Stomach (tissue), 9 donors: ENCODE measurements around the gene TXNDC17. TPM values are rescaled to one million over a fixed set of nuclear protein-coding genes. Genes with fewer than 3 reads are reported as not detected.

Experiments used
- DNase-seq, 2 donors: peaks; one replicate each; pipeline versions ENCODE4 v3.0.0 to v3.0.0-alpha.2; 2013 to 2019
- H3K27ac ChIP-seq, 5 donors: fragments of 200-600 bp in 4 of 5; sonication (generic) in 4 of 5; one replicate each; pipeline ENCODE4 v1.5.1; 2013 to 2019; ENCODE audit warnings: mild to moderate bottlenecking in 1 of 5, moderate library complexity in 1 of 5
- H3K27me3 ChIP-seq, 3 donors: fragments of 200-600 bp; sonication (generic); one replicate each; pipeline ENCODE4 v1.5.1; 2017 to 2019; ENCODE audit warnings: mixed run types in 1 of 3
- H3K36me3 ChIP-seq, 4 donors: fragments of 200-600 bp; sonication (generic); 1 replicate in 3 of 4; 2 replicates in 1 of 4; pipeline ENCODE4 v1.5.1; 2016 to 2019
- H3K4me1 ChIP-seq, 4 donors: fragments of 200-600 bp; sonication (generic); one replicate each; pipeline ENCODE4 v1.5.1; 2016 to 2019
- H3K4me3 ChIP-seq, 4 donors: fragments of 200-600 bp; sonication (generic) in 3 of 4; one replicate each; pipeline ENCODE4 v1.5.1; 2016 to 2019; ENCODE audit warnings: mild to moderate bottlenecking in 1 of 4
- H3K9me3 ChIP-seq, 4 donors: fragments of 200-600 bp; sonication (generic); one replicate each; pipeline ENCODE4 v1.5.1; 2016 to 2019
- CTCF ChIP-seq, 7 experiments: fragments of 450-650 bp in 4 of 7; fragments of 200-600 bp in 3 of 7; sonication (generic) in 3 of 7; IDR thresholded peaks; one replicate each; pipeline ENCODE4 v1.5.1; 2016 to 2019; ENCODE audit warnings: antibody characterized with exemption in 7 of 7, control low read depth in 2 of 7, mild to moderate bottlenecking in 1 of 7
- EP300 ChIP-seq: sonication (generic); formaldehyde crosslinking; IDR thresholded peaks from one replicate; pipeline ENCODE4 v1.6.1; 2017; ENCODE audit warnings: antibody characterized with exemption
- POLR2A ChIP-seq, 4 donors: fragments of 450-650 bp; IDR thresholded peaks; one replicate each; pipeline ENCODE4 v1.6.1; 2016; ENCODE audit warnings: antibody characterized with exemption in 4 of 4, control low read depth in 2 of 4, mild to moderate bottlenecking in 1 of 4, moderate library complexity in 1 of 4
- POLR2AphosphoS5 ChIP-seq, 3 donors: sonication (generic); formaldehyde crosslinking; IDR thresholded peaks; one replicate each; pipeline ENCODE4 v1.6.1; 2016; ENCODE audit warnings: antibody characterized with exemption in 3 of 3
- WGBS, 5 donors: extraction: QIAGEN DNeasy Blood & Tissue Kit in 3 of 5; methylation state at CpG; one replicate each; pipeline versions ENCODE4 v1.1.5 to v1.1.7; 2013 to 2018; 5-methylcytosine and 5-hydroxymethylcytosine counted together
- intact Hi-C: fragments of 100-400 bp; cut with DNase I; formaldehyde crosslinking; loops from one replicate; pipeline ENCODE4 v1.15.1; 2023; ENCODE audit warnings: low total_unique reads
- polyA plus RNA-seq, 3 donors: library from polyadenylated mRNA; stranded (reverse); fragments of 200-250 nt; gene quantifications; one replicate each; pipeline ENCODE4 v1.2.3, GENCODE V29; 2013
- total RNA-seq, 5 donors: library from RNA; depleted of rRNA; stranded (reverse); fragments of >200 nt; gene quantifications; one replicate each; pipeline versions ENCODE4 v1.1.0 to v1.2.3, GENCODE V29; 2014 to 2016
- donor health status: healthy with polysubstance abuse.
- donor health status: Bipolar disorder and iron deficiency.
- donor health status: healthy.

TXNDC17 gene
- total and polyA plus RNA-seq, 8 donors = 28.7 to 375 (median 169) TPM; not detected in 1

GRCh38 chr17:6623941-6624340 is 16.9 kb upstream of the TXNDC17 start:
- H3K36me3 ChIP-seq = peaks cover 22 to 95% (median 89%) of the 10 kb centered on the region in 4 donors
- H3K4me1 ChIP-seq = no peaks in the 10 kb centered on the region
- WGBS, 5 donors = 97 to 99% (median 98%) methylated on average over 3 of the region's 3 CpGs
- no peak overlapping the region for H3K27ac ChIP-seq
- H3K4me3 ChIP-seq = no peak overlapping the region
- no peaks in the 10 kb centered on the region for H3K27me3 ChIP-seq
- no peak for TF ChIP-seq CTCF (IDR thresholded peaks at IDR 0.05)
- TF ChIP-seq EP300 = no peak
- TF ChIP-seq POLR2AphosphoS5 (IDR thresholded peaks at IDR 0.05) = no peak
- TF ChIP-seq POLR2A (IDR thresholded peaks at IDR 0.05) = no peak
- no peaks in the 10 kb centered on the region for H3K9me3 ChIP-seq
- intact Hi-C loops = no loop called here
- DNase-seq = no peak

GRCh38 chr17:6626616-6627015 is 14.2 kb upstream of the TXNDC17 start:
- WGBS, 5 donors = 87 to 96% (median 90%) methylated on average over 6 of the region's 6 CpGs

GRCh38 chr17:6627019-6627418 is 13.8 kb upstream of the TXNDC17 start:
- peaks cover 0 to 5% (median 0%) of the 10 kb centered on the region in 4 donors for H3K4me1 ChIP-seq
- peaks cover 24 to 93% (median 85%) of the 10 kb centered on the region in 4 donors for H3K36me3 ChIP-seq
- 65 to 78% (median 71%) methylated on average over 1 of the region's 1 CpG for WGBS, 5 donors
- H3K27ac ChIP-seq = no peak overlapping the region
- no peaks in the 10 kb centered on the region for H3K27me3 ChIP-seq
- intact Hi-C loops = no loop called here
- TF ChIP-seq CTCF (IDR thresholded peaks at IDR 0.05) (no peak), EP300 (no peak), POLR2AphosphoS5 (IDR thresholded peaks at IDR 0.05) (no peak), POLR2A (IDR thresholded peaks at IDR 0.05) (no peak)
- H3K9me3 ChIP-seq = no peaks in the 10 kb centered on the region
- DNase-seq = no peak
- H3K4me3 ChIP-seq = no peak overlapping the region

More at GRCh38 chr17:6626616-6627015, 14.2 kb upstream of the TXNDC17 start:
- Histone ChIP-seq H3K4me1 (peaks cover 0 to 5% (median 0%) of the 10 kb centered on the region in 4 donors), H3K27me3 (no peaks in the 10 kb centered on the region), H3K27ac (no peak overlapping the region), H3K9me3 (no peaks in the 10 kb centered on the region), H3K36me3 (peaks cover 27 to 93% (median 85%) of the 10 kb centered on the region in 4 donors), H3K4me3 (no peak overlapping the region)
- intact Hi-C loops = no loop called here
- no peak for DNase-seq
- TF ChIP-seq POLR2AphosphoS5 (IDR thresholded peaks at IDR 0.05) = no peak
- TF ChIP-seq POLR2A (IDR thresholded peaks at IDR 0.05) = no peak
- no peak for TF ChIP-seq EP300
- no peak for TF ChIP-seq CTCF (IDR thresholded peaks at IDR 0.05)

GRCh38 chr17:6630390-6630789 is 10.5 kb upstream of the TXNDC17 start:
- no peaks in the 10 kb centered on the region for H3K27me3 ChIP-seq
- no peaks in the 10 kb centered on the region for H3K9me3 ChIP-seq
- DNase-seq = no peak
- H3K36me3 ChIP-seq = peaks cover 31 to 87% (median 83%) of the 10 kb centered on the region in 4 donors
- intact Hi-C loops = no loop called here
- no peak for TF ChIP-seq POLR2AphosphoS5 (IDR thresholded peaks at IDR 0.05)
- no peak for TF ChIP-seq EP300
- no peak for TF ChIP-seq POLR2A (IDR thresholded peaks at IDR 0.05)
- no peak for TF ChIP-seq CTCF (IDR thresholded peaks at IDR 0.05)
- WGBS, 5 donors = 85 to 100% (median 100%) methylated on average over 1 of the region's 1 CpG
- H3K4me1 ChIP-seq = peaks cover 0 to 5% (median 0%) of the 10 kb centered on the region in 4 donors
- no peak overlapping the region for H3K27ac ChIP-seq
- H3K4me3 ChIP-seq = no peak overlapping the region
